GM19468 (cell line): ENCODE data around the gene TYW1B.
"Not testable (repeated sequence)": the region's sequence is repeated elsewhere in the genome, so short reads cannot be mapped to it uniquely, and the experiment has no call there.

ENCODE experiments used
- ATAC-seq: cut with Tn5 transposase; IDR thresholded peaks from one replicate; pipeline ENCODE4 v1.9.1; 2021; ENCODE audit warnings: mild to moderate bottlenecking, moderate library complexity, moderate number of reproducible peaks; ENCODE audit not compliant: unreplicated experiment; ENCODE audit errors: extremely low read depth

TYW1B gene

DNA sequence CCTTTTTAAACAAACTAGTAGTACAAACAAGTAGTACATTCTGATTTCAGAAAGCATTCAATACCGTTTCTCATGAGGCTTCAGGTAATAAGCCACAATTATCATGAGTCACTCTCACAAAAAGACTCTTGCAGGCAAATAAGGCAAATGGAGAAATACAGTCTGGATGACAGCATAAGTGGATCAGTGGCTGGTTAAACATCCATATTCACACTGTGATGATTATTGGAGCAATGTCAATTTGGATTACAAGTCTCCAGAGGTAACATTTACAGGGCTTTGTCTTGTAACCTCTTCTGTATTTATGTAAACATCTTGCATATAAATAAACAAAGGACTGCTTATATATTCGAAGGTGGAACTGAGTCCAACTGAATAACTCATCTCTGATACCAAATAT lies 55.4 kb downstream of the TYW1B start:
- not testable (repeated sequence) for ATAC-seq

DNA sequence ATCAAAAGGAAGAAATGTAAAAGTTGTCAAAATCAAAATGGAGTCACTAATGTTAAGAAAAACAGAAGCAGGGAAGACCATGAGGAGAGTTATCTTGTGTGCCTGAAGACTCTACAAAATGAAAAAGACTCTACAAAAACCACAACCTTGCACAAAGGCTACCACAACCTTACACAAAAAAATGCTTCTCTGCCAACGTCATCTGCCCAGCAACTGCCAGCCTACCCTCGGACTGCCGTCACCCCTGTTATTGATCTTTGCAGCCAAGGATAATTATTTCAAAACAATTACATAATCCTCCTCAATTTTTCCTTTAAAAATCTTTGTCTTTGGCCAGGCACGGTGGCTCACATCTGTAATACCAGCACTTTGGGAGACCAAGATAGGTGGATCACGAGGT lies 61.0 kb downstream of the TYW1B start:
- not testable (repeated sequence) for ATAC-seq

DNA sequence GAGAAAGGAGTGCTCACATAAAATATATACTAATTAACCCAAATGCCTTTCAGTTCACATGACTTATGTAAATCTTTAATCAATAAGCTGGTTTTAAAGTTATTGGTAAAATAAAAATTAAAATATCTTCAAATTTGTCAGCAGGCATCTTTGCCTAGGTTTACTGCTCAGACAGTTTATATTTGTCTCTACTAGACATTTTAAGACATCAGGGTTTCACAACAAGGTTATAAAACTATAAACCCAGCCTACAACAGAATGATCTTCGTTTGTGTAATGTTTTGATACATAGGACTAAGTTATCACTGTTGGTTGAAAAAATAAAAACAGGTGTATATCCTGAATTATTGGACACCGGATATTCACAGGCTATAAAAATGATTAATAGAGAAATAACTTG lies 67.4 kb downstream of the TYW1B start:
- ATAC-seq, result no peak

DNA sequence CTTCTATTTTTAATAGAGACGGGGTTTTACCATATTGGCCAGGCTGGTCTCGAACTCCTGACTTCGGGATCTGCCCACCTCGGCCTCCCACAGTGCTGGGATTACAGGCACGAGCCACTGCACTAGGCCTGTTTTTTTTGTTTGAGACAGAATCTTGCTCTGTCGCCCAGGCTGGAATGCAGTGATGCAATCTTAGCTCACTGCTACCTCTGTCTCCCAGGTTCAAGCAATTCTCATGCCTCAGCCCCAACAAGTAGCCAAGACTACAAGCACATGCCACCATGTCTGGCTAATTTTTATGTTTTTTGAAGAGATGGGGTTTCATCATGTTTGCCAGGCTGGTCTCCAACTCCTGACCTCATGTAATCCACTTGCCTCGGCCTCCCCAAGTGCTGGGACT lies 73.7 kb downstream of the TYW1B start:
- ATAC-seq, result no peak

DNA sequence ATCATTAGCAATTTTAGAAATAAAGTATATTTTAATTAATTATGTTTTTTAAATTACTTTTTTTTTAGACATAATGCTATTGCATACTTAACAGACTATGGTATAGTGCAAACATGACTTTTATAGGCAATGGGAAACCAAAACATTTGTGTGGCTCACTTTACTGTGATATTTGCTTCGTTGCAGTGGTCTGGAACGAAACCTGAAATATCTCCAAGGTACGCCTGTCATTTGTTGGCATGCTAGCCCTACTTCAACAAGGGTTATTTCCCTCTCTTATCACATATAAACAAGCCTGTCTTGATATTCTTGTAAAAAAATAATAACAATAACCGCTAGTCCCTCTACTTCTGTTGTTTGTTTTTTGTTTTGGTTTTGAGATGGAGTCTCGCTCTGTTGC lies 74.2 kb downstream of the TYW1B start:
- no peak for ATAC-seq

DNA sequence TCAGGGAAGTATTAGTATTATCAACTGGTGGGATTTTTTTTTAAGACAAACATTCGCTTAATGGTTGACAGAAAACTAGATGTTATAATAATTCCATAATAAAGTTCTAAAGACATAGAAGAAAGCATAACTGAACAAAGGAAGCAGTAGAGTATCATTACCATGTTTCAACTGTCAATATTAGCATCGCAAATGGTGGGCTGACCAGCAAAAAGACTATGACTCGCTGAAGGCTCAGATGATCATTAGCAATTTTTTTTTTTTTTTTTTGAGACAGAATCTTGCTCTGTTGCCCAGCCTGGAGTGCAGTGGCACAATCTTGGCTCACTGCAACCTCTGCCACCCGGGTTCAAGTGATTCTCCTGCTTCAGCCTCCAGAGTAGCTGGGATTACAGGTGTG lies 74.8 kb downstream of the TYW1B start:
- ATAC-seq, result not testable (repeated sequence)

DNA sequence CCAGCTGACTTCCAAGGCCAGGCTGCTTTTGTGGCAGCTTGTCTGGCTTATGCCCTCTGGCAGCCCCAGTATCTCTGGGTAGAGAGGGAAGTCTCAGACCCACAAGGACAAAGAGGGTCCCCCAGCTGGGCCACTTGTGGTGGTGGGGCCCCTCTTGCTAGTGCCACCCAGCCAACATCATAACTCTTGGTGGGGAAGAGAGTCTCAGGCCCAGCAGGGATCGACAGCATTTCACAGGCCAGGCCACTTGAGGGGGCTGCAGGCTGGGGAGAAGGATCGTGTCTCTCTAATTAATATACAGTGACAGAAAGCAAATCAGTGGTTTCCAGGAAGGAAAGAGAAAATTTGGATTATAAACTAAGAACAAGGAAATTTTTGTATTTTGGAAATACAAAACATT lies 76.0 kb downstream of the TYW1B start:
- ATAC-seq, result no peak

DNA sequence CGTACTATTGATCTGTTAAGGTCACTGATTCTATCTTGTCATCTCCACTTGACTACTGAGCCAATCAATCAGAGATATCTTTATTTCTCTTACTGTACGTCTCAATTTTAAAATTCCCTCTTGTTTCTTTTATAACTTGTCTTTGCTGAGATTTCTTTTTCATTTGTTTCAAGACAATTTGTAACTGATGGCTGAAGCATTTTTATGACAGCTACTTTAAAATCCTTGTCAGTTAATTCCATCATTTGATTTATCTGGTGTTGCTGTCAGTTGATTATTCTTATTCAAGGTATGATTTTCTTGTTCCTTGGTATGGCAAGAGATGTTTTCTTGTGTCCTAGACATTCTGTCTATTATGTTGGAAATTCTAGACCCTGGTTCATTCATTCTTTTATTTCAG lies 76.6 kb downstream of the TYW1B start:
- no peak for ATAC-seq

DNA sequence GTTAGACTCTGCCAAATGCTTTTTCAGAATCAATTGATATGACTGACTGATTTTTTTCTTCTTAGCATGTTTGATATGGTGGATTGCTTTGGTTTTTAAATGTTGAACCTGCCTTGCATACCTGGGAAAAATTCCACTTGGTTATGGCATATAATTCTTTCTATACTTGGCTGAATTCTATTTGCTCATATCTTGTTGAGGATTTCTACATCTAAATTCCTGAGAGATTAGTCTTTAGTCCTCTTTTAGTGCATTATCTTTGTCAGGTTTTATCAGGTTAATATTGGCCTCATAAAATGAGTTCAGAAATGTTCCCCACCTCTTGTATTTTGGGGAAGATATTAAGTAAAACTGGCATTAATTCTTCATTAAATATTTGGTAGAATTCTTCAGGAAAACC lies 79.4 kb downstream of the TYW1B start:
- not testable (repeated sequence) for ATAC-seq

DNA sequence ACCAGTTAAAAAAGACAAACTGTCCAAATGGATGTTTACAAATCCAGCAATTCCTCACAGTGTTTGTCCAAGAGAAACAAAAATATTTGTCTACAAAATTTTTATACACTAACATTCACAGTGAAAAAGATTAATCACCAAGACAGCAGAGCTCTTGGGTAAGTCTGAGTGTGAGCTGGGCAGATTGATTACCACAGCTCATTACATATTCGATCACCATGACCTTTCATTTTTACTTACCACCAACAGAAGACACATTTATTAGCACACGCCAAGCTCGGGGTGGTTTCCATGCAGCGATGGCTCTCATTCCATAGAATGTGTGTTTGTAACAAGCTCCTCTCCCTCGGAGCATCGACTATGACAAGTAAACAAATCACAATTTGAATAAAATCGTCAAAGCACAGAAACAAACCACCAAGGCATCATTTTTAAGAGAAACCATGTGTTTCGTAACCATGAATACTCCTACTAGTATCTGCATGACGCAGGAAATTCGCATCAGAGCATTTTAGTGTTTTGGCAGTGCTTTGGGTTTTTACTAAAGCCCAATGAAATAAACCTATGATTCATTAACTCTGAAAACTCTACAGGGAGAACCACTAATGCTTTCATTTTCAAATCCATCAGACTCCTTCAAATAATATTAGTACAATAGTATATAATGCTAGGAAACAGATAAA lies 83.6 kb downstream of the TYW1B start:
- not testable (repeated sequence) for ATAC-seq

DNA sequence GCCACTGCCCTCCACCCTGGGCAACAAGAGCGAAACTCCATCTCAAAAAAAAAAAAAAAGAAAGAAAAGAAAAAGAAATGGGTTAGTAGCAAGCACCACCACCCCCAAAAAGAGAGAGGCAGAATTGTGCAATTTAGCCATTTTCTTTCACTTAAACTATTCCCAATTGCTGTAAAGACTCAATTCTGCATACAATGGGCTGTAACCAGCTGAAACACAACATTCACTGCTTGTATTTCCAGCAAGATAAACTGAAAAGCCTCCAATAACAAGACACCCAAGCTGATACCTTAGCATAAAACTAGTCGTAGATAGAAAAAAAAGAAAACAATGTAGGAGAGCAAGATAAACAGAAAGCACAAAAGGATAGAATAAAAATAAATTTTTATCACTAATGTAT lies 84.2 kb downstream of the TYW1B start:
- not testable (repeated sequence) for ATAC-seq

DNA sequence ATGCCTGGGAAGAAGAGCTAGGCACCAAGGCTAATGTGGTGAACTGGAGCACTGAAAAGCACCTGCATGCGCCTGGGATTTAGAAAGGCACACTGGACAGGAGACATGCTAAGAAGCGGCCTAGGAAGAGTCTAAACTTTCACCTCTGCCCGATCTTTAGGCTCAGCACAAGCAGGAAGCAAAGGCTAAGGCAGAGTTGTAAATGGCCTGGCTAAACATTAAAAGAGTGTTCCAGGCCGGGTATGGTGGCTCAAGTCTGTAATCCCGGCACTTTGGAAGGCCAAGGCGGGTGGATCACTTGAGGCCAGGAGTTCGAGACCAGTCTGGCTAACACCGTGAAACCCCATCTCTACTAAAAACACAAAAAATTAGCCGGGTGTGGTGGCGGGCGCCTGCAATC lies 88.3 kb downstream of the TYW1B start:
- not testable (repeated sequence) for ATAC-seq

DNA sequence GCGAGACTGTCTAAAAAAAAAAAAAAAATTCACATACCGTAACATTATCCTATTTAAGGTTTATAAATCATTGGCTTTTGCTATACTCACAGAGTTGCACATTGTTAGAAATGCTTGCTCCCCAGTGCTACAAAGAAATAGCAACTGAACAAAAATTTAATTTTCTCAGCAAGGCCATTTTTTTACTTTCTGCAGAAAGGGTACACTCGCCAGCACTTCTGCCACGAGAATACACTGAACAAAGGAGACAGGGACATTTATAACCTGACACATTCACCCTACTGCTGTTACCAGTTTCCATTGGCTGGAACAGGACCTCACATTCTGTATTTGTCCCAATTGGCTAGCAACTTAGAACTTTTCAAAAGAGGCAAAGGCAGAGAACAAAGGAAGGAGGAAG lies 92.1 kb downstream of the TYW1B start:
- not testable (repeated sequence) for ATAC-seq

DNA sequence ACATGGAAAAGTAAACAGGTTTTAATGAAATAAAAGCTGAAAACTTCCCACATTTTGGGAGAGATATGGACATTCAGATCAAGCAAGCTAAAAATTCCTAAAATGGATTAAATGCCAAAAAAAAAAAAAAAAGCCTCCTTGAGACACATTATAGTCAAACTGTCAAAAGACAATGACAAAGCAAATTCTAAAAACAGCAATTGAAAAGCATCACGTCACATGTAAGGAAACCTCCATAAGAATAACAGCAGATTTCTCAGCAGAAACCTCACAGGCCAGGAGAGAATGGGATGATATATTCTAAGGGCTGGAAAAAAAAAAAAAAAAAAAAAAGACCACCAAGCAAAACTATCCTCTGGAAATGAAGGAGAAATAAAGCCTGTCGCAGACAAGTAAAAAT lies 97.2 kb downstream of the TYW1B start:
- not testable (repeated sequence) for ATAC-seq

DNA sequence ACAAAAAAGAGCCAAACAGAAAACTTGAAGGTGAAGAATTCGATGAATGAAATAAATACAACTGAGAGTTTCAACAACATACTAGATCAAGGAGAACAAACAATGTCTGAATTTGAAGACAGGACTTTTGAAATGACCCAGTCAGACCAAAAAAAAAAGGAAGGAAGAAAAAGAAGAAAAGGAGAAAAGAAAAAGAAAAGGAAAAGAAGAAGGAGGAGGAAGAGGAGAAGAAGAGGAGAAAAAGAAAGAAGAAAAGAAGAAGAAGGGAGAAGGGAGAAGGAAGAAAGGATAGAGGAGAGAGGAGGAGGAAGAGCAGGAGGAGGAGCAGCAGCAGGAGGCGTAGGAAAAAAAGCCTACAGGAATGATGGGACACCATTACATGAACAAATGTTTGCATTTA lies 97.6 kb downstream of the TYW1B start:
- ATAC-seq, result not testable (repeated sequence)

DNA sequence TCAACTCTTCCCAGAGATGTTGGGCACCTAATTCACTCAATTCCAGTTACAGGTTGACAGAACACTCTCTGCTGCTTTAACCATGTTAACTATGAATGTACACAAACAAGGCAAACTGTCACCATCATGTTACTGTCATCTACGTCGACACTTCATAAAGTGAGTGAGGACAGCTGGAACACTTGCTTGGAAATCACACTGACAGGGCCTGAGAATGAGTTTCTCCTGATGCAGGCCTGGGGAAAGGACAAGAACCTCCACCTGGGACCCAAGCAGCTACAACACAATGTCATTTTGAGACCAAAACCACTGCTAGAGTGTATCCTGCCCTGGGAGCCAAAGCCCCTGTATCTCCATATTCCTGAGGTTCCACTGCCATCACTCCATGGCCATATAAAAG lies 98.9 kb downstream of the TYW1B start:
- not testable (repeated sequence) for ATAC-seq

DNA sequence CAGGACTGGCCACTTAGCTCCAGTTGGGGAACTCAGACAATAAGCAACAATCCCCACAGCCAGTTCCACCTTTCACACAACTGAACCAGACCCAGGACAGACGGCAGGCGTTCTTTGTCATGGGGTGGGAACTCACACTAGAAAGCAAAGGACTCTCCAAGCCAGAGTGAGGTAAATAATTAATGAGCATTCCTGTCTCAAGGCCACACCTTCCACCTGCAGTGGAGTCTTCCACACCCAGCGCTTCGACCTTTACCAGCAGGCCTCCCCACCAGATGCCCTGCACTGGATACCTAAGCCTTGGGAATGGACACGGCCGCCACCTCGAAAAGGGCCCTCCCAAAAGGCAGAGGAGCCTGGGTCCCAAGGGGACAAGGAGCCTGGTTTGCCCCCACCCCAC lies 105.3 kb downstream of the TYW1B start:
- not testable (repeated sequence) for ATAC-seq

DNA sequence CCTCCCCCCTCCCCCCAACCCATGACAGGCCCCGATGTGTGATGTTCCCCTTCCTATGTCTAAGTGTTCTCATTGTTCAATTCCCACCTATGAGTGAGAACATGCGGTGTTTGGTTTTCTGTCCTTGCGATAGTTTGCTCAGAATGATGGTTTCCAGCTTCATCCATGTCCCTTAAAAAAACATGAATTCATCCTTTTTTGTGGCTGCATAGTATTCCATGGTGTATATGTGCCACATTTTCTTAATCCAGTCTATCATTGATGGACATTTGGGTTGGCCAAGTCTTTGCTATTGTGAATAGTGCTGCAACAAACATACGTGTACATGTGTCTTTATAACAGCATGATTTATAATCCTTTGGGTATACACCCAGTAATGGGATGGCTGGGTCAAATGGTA lies 107.1 kb downstream of the TYW1B start:
- not testable (repeated sequence) for ATAC-seq

DNA sequence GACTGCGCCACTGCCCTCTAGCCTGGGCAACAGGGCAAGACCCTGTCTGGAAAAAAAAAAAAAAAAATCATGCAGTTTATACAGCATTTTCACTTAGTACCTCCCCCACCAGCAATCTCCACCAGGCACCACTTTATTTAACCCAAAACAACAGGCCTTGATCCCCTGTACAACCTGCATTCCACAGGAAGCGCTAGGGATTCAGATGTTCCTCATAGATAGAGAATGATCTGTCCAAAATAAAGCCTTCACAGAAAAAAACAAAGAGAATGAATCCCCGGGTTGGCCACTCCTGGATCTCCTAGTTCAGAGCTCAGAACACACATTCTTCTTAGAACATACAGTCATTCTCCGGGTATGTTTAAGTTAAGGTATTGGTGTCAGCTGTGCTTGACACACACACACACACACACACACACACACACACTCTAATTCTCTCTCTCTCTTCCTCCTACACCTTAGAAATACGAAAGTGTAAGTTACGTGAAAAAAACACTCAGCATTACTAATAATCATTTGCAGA lies 110.7 kb downstream of the TYW1B start:
- ATAC-seq, result not testable (repeated sequence)

DNA sequence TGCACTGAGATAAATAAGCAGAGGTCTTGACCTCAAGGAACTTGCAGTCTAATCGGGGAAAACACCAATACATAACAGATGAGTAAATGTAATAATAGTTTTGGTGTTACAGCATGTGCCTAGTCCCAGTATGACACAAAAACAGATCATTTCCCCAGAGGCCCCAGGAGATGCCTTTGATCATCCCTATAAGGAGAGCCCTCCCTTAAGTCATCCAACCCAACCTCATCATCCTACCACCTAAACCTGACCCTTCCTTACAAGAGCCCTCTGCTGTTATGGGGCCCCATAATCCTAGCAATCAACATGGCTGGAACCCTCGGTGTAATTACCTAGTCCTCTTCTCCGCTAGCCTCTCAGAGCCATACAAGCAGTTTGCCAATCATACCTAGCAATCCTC lies 116.1 kb downstream of the TYW1B start:
- ATAC-seq, result not testable (repeated sequence)

DNA sequence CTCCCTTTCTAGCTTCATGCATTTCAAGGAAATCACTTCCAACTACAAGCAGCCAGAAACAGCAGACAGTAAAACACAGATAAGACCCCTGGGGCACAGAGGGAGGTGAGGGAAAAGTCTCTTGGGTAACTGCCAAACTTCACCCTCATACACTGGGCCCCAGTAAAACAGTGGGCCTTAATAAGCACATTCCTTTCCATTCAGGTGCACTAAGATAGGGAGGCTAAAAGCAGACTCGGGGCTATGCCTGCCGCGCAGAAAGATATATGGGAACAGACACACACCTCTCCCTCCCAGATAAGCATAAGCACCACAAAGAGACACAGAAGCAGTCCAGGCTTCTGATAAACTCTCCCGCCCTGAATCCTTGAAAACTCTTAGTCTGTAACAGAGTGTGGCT lies 117.0 kb downstream of the TYW1B start:
- no peak for ATAC-seq

DNA sequence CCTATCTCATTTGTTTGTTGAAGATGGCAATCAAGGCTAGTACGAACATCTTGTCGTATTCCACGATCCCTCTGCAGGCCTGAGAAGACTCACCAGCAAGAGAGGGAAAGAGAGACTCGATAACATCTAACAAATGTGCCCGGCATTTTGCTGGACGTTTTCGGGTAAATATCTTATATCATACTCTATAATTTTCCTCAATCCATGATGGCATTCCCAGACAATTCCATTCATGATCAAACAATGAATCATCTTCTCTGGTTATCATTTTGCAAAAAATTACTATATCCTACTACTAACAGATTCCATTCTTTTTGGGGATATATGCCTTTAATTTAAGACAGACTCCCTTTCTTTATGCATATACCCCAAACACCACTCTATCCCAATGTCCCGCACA lies 118.1 kb downstream of the TYW1B start:
- ATAC-seq, result no peak
